Effector memory CD4-positive, alpha-beta T cell (primary cell): ENCODE measurements around the gene INAFM2.
A peak's percentile ranks its signal among the peaks of the same experiment; 100 is the strongest.

Experiments used
- DNase-seq, 3 donors: peaks; one replicate each; pipeline ENCODE4 v3.0.0-alpha.2; 2020
- H3K27ac ChIP-seq: 2 replicates; pipeline ENCODE4 v1.7.0; 2013; ENCODE audit warnings: mild to moderate bottlenecking, low read length, moderate library complexity; ENCODE audit not compliant: insufficient read depth, poor library complexity, severe bottlenecking
- H3K27me3 ChIP-seq: replicated peaks from 2 replicates; pipeline ENCODE4 v1.7.0; 2013; ENCODE audit warnings: mild to moderate bottlenecking, low read length; ENCODE audit not compliant: insufficient read depth, control insufficient read depth, poor library complexity, severe bottlenecking
- H3K36me3 ChIP-seq: 2 replicates; pipeline ENCODE4 v1.7.0; 2013; ENCODE audit warnings: mild to moderate bottlenecking, low read length, moderate library complexity; ENCODE audit not compliant: control insufficient read depth, insufficient read depth
- H3K4me1 ChIP-seq: 2 replicates; pipeline ENCODE4 v1.7.0; 2013; ENCODE audit warnings: low read length, mild to moderate bottlenecking; ENCODE audit not compliant: control insufficient read depth, insufficient read depth, poor library complexity, severe bottlenecking
- H3K4me3 ChIP-seq: 2 replicates; pipeline ENCODE4 v1.7.0; 2013; ENCODE audit warnings: low read length, low read depth, mild to moderate bottlenecking; ENCODE audit not compliant: insufficient read depth, poor library complexity, severe bottlenecking
- H3K9me3 ChIP-seq: 2 replicates; pipeline ENCODE4 v1.7.0; 2013; ENCODE audit warnings: mild to moderate bottlenecking, low read length, moderate library complexity; ENCODE audit not compliant: control insufficient read depth
- total RNA-seq, 3 donors: gene quantifications; one replicate each; lab custom pipeline; 2026; lab: John Stamatoyannopoulos, UW

Gene INAFM2
- 4.9 to 6.2 (median 6.0) reads per million in 3 donors for total RNA-seq

DNA sequence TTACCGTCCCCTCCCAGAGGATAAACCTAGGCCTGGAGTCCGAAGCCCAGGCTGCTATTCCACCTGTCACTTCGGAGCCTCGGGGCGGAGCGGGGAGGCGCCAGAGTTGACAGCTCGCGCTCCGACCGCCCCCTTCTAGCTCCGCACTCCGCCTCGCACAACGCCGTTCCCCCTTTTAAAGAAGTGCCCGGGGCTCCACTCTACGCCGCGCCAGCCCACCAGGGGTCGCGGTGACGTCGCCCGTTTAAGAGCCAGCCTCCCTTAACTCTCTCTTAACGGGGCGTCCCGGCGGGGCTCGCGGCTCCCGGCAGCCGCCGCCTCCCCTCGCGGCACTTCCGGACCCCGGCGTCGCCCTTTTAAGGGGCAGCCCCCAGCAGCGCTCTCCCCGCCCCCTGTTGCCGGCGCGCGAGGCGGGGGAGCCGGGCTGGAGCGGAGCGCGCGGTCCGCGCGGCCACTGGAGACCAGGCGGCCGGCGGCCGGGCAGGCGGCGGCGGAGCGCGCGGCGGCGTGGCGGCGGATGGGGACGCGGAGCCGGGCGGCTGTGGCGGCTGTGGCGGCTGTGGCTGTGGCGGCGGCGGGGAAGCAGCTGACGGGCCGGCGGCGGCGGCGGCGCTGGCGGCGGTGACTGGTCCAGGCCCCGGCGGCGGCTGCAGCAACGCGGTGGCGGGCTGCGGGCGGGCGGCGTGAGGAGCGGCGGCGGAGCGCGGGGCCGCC is at the start of gene INAFM2:
INAFM2 (plus strand) TSS at position 454 of the 714 bp plus-strand sequence. CDS start 364 bp downstream, outside the sequence.
- Histone ChIP-seq H3K9me3 (no peaks in the 10 kb centered on the region), H3K36me3 (no peaks in the 10 kb centered on the region), H3K4me1 (peaks cover 7% of the 10 kb centered on the region), H3K4me3 (peak within 1 kb of the TSS; percentile 48), H3K27me3 (no peaks in the 10 kb centered on the region), H3K27ac (peak within 1 kb of the TSS; percentile 59)
- DNase-seq: peak; percentile 82 to 84 (median 82)

DNA sequence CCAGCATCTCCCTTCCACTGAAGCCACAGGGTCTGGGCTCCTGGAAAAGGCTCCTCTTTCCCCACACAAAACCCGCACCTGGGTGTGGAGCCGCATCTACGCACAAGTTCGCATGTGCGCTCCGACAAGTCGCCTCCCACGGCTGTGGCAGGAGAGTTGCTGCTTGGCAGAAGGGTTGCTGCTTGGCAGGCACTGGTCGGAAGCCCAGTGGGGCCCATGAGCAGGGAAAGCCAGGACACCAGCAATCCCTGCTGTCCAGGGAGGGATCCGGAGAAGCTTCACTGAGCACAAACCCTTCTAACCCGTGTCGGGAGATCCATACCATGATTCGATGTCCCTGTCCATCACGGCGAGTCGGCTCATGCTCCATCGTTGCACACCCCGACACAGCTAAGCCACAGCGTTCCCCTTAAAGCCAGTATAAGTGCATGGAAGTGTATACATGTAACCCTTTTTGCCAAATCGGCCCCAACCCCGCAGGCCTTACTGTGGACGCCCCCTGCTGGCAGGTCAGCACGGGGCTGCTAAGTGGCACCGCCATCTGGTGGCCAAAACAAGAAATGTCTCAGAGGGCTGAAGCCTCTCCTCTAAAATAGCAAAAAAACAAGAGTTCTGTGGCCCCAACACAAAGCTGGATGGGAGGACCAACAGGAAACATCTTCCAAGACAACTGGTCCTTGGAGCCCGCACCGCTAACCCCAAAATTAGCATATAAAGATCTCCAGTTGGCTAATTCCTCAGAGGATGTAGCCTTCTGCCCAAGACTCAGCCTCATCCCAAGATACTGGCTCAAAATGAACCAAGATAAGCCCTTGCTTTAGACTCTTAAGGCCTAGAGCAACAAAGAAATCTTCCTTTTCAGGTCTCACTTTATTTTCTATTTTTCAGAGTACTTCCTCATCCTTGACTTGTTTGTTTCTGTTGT is 48.9 kb upstream of the INAFM2 start:
- DNase-seq: peak; percentile 71 to 81 (median 73)
- Histone ChIP-seq H3K36me3 (no peaks in the 10 kb centered on the region), H3K4me3 (no peak overlapping the region)

DNA sequence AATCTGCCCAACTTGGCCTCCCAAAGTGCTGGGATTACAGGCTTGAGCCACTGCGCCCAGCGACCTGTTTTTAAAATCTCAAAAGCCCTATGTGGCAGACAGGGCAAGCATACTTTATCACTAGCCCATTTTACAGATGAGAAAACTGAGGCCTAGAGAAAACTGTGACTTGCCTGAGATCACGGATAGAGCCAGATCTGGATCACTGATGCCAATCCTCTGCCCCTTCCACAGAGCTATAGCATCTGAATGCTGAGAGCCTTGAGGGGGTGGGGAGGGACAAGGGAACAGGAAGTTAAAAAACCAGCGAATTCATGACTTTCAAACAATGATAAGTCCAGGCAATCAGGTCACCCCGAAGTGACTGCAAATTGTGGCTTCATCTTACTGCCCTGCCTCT is 48.0 kb upstream of the INAFM2 start:
- no peaks in the 10 kb centered on the region for H3K36me3 ChIP-seq
- DNase-seq: no peak
- peaks cover 3% of the 10 kb centered on the region for H3K27me3 ChIP-seq
- H3K9me3 ChIP-seq: no peaks in the 10 kb centered on the region
- peaks cover 3% of the 10 kb centered on the region for H3K4me1 ChIP-seq
- H3K27ac ChIP-seq: no peak overlapping the region
- no peak overlapping the region for H3K4me3 ChIP-seq

More for the DNA sequence above, 48.9 kb upstream of the INAFM2 start:
- peaks cover 3% of the 10 kb centered on the region for H3K4me1 ChIP-seq
- peaks cover 2% of the 10 kb centered on the region for H3K27me3 ChIP-seq
- H3K9me3 ChIP-seq: no peaks in the 10 kb centered on the region
- H3K27ac ChIP-seq: no peak overlapping the region

DNA sequence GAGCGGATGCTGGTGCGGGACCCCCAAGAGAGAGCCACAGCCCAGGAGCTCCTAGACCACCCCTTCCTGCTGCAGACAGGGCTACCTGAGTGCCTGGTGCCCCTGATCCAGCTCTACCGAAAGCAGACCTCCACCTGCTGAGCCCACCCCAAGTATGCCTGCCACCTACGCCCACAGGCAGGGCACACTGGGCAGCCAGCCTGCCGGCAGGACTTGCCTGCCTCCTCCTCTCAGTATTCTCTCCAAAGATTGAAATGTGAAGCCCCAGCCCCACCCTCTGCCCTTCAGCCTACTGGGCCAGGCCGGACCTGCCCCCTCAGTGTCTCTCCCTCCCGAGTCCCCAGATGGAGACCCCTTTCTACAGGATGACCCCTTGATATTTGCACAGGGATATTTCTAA is 47.5 kb upstream of the INAFM2 start:
- Histone ChIP-seq H3K36me3 (no peaks in the 10 kb centered on the region), H3K4me1 (peaks cover 3% of the 10 kb centered on the region), H3K27ac (no peak overlapping the region), H3K4me3 (no peak overlapping the region), H3K27me3 (peaks cover 4% of the 10 kb centered on the region), H3K9me3 (no peaks in the 10 kb centered on the region)
- DNase-seq: no peak

DNA sequence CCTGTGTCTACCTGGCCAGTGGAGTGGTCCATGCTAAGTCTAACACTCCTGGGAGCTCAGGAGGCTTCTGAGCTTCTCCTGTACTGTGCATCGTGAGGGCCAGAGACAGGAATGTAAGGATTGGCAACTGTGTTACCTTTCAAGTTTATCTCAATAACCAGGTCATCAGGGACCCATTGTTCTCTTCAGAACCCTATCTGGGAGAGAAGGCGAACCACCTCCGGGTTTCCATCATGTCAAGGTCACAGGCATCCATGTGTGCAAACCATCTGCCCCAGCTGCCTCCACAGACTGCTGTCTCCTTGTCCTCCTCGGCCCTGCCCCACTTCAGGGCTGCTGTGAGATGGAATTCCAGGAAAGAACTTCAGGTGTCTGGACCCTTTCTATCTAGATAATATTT is 46.6 kb upstream of the INAFM2 start:
- H3K4me1 ChIP-seq: peaks cover 7% of the 10 kb centered on the region
- H3K9me3 ChIP-seq: no peaks in the 10 kb centered on the region
- no peak overlapping the region for H3K4me3 ChIP-seq
- H3K36me3 ChIP-seq: no peaks in the 10 kb centered on the region
- DNase-seq: no peak
- H3K27ac ChIP-seq: no peak overlapping the region
- peaks cover 11% of the 10 kb centered on the region for H3K27me3 ChIP-seq

DNA sequence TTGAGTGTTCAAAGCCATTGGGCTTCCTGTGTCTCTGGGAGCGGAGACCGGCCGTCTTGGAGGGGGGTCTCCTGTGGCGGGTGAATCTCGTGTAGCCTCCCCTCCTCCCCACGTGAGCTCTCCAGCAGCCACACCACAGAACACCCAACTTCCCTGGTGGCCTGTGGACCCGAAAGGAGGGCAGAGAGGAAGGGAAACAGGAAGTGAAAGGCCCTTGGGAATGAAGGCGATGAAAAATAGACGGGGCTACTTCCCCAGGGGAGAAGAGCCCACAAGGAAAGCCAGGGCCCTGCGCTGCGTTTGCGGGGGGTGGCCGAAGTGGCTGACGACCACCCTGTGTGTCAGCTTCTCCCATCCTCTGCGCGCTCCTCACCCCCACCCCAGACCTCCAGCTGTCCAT is 46.0 kb upstream of the INAFM2 start:
- H3K4me3 ChIP-seq: no peak overlapping the region

DNA sequence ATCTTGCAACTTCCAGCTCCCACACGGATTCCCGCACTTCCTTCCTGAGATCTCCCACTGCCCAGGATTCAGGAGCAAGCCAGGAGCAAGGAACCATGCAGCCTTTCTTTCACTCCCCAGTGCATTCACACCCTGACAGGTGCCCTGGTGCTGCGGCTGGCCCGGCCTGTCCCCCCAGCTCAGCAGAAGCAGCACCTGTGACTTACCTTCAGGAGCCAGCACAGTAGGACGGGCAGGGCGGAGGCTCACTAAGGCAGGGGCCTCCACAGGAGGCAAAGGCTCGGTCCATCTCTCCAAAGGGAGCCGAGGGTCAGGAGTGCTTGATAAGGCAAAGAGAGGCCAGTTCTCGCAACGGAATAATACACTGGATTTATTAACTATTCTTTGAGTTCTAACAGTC is 45.5 kb upstream of the INAFM2 start:
- Histone ChIP-seq H3K4me3 (no peak overlapping the region), H3K36me3 (no peaks in the 10 kb centered on the region), H3K4me1 (peaks cover 7% of the 10 kb centered on the region), H3K27ac (no peak overlapping the region), H3K9me3 (no peaks in the 10 kb centered on the region), H3K27me3 (peaks cover 19% of the 10 kb centered on the region)
- DNase-seq: no peak

More for the DNA sequence above, 46.0 kb upstream of the INAFM2 start:
- Histone ChIP-seq H3K9me3 (no peaks in the 10 kb centered on the region), H3K27me3 (peaks cover 13% of the 10 kb centered on the region), H3K27ac (no peak overlapping the region), H3K36me3 (no peaks in the 10 kb centered on the region), H3K4me1 (peaks cover 7% of the 10 kb centered on the region)
- DNase-seq: no peak

DNA sequence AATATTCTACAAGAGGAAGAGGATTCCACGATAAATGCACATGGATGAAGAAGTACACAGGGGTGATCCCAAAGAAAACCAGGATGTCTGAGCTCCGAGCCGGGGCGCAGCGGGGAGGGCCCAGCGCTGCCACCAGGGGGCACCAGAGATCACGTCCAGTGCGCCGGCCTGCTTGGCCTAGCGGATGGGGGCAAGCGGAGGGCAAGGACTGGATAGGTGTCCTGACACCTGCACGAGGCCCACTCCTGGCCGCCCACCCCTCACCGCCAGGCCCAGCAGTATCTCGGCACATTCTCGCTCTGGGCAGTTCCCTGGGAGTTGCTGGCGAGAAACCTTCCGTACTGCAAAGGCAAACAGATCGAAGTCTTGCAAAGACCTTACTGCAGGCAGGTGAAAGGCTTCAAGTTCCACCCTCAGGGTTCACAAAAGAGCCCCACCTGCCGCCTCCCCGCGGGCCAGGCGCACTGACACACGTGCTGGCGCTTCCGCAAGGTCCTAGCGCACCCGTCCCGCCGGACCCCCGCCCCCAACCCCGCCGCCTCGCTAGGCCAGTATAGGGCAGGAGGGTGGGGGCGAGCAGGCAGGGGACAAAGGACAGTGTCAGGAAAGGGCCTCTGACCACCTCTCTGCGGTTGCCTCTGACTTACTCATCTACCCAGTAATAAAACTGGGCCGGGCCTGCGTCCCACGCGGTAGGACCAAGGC is 43.9 kb upstream of the INAFM2 start:
- Histone ChIP-seq H3K27ac (no peak overlapping the region), H3K4me3 (no peak overlapping the region), H3K27me3 (peaks cover 20% of the 10 kb centered on the region), H3K4me1 (peaks cover 13% of the 10 kb centered on the region), H3K9me3 (no peaks in the 10 kb centered on the region), H3K36me3 (no peaks in the 10 kb centered on the region)
- peak; percentile 25 to 58 (median 46) for DNase-seq

DNA sequence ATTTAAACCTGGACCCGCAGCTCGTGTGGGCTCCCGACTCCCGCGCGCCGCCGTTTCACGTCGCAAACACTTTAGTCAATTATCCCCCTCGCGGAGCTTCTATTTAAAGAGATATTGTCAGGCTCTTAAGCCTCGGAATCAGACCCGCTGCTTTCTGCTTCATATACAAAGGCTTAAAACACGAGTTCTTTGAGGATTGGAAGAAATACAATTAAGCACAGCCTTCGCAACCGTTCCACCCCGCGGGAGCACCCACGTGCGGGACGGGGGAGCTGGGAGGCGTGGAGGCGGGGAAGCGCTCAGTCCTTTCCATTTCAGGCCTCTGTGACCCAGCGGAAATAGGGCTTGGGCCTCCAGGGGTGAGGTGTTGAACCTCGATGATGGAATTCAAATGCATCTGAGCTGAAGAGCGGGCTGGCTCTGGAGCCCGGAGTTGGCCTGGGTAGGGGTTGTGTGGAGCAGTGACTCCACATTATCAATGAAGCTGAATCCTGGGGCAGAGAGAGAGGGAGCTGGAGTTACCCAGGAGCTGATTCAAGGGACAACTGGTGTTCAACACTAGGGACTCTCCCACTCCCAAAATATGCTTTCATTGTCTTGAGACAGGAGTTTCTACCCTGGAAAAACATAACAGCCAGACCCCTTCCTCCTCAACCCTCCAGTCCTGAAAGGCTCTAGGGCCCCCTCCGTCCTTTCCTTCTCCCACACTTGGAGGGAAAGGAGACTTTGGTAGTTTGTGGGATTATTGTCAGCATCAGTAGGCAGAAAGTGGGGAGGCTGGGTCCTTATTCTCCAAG is 43.0 kb upstream of the INAFM2 start:
- no peaks in the 10 kb centered on the region for H3K9me3 ChIP-seq
- peaks cover 20% of the 10 kb centered on the region for H3K27me3 ChIP-seq
- peaks cover 13% of the 10 kb centered on the region for H3K4me1 ChIP-seq
- no peak overlapping the region for H3K4me3 ChIP-seq
- H3K27ac ChIP-seq: no peak overlapping the region
- DNase-seq: no peak
- H3K36me3 ChIP-seq: no peaks in the 10 kb centered on the region
